OCI-LY1 (cell line): ENCODE results near the gene MYO16.

ENCODE experiments used
- CTCF ChIP-seq: fragments of 200-600 bp; sonication (generic), shearing (Covaris generic); IDR thresholded peaks from 2 replicates; pipeline ENCODE4 v1.5.1; 2017; ENCODE audit warnings: mild to moderate bottlenecking, antibody characterized with exemption, low read length, moderate library complexity, mixed read lengths
- EZH2 ChIP-seq: fragments of 200-600 bp; sonication (generic), shearing (Covaris generic); IDR thresholded peaks from 2 replicates; pipeline ENCODE4 v1.8.0; 2017; ENCODE audit warnings: borderline replicate concordance, mixed run types, mild to moderate bottlenecking, antibody characterized with exemption, low read length, moderate library complexity, mixed read lengths

GRCh38 chr13:108674346-108674745 lies 44.9 kb downstream of the MYO16 start:
- TF ChIP-seq CTCF: no peak
- TF ChIP-seq EZH2: no peak
